H1 (cell line): ENCODE data around the gene TRIM10. TPM values are rescaled to one million over a fixed set of nuclear protein-coding genes. Genes with fewer than 3 reads are reported as not detected.

Experiments used
- CTCF ChIA-PET: fragments of 300-600 bp; sonication (Branson Sonifier 250); formaldehyde crosslinking; loops from one replicate; lab custom pipeline; 2021; ENCODE audit not compliant: partially characterized antibody; lab: Charles Lee
- POLR2A ChIA-PET: fragments of 300-600 bp; sonication (Branson Sonifier 250); formaldehyde crosslinking; loops from one replicate; lab custom pipeline; 2021; ENCODE audit warnings: inconsistent platforms; ENCODE audit not compliant: partially characterized antibody; lab: Charles Lee
- DNase-seq, 2 experiments: peaks; one replicate each; pipeline versions ENCODE4 v3.0.0 to v3.0.0-alpha.2; 2010 to 2022; ENCODE audit warnings: low spot score in 2 of 2, low read depth in 1 of 2, mixed read lengths in 1 of 2
- FAIRE-seq: peaks from 2 replicates; lab custom pipeline; 2011; peaks lifted over from hg19 to GRCh38; lab: Jason Lieb, UNC
- H2AFZ ChIP-seq: 2 replicates; pipeline ENCODE4 v1.8.1; 2012; ENCODE audit warnings: low read length, inconsistent platforms
- H2AK5ac ChIP-seq: 2 replicates; pipeline ENCODE4 v1.6.1; 2013; ENCODE audit warnings: low read depth, low read length
- H2BK120ac ChIP-seq: replicated peaks from 2 replicates; pipeline ENCODE3; 2013; ENCODE audit warnings: low read depth, low read length, inconsistent platforms
- H2BK12ac ChIP-seq: 2 replicates; pipeline ENCODE4 v1.6.1; 2013; ENCODE audit warnings: low read depth, low read length
- H2BK15ac ChIP-seq: 2 replicates; pipeline ENCODE4 v1.6.1; 2013; ENCODE audit warnings: low read length
- H2BK20ac ChIP-seq: 2 replicates; pipeline ENCODE4 v1.6.1; 2013; ENCODE audit warnings: low read length
- H2BK5ac ChIP-seq: 2 replicates; pipeline ENCODE4 v1.6.1; 2013; ENCODE audit warnings: low read depth, low read length
- H3K14ac ChIP-seq: 2 replicates; pipeline ENCODE4 v1.6.1; 2013; ENCODE audit warnings: inconsistent platforms; ENCODE audit not compliant: insufficient read length
- H3K18ac ChIP-seq: 2 replicates; pipeline ENCODE4 v1.6.1; 2013; ENCODE audit warnings: low read length; ENCODE audit errors: extremely low read depth
- H3K23ac ChIP-seq: 2 replicates; pipeline ENCODE4 v1.6.1; 2013; ENCODE audit warnings: inconsistent platforms; ENCODE audit not compliant: insufficient read length
- H3K23me2 ChIP-seq: 2 replicates; pipeline ENCODE4 v1.6.1; 2013; ENCODE audit warnings: low read depth, low read length
- H3K27ac ChIP-seq: 2 replicates; pipeline ENCODE4 v1.6.1; 2011; ENCODE audit warnings: low read depth, low read length, inconsistent platforms
- H3K27me3 ChIP-seq, 4 experiments: replicated peaks in 1 of 4; 1 replicate in 1 of 4; 2 replicates in 3 of 4; pipeline versions ENCODE4 v1.6.1 to v1.8.1; 2011 to 2013; ENCODE audit warnings: low read length in 3 of 4, mild to moderate bottlenecking in 3 of 4, inconsistent platforms in 2 of 4, mixed read lengths in 2 of 4, moderate library complexity in 1 of 4; ENCODE audit not compliant: control insufficient read depth in 3 of 4, insufficient read depth in 3 of 4; ENCODE audit errors: extremely low read depth in 1 of 4
- H3K36me3 ChIP-seq, 4 experiments: 2 replicates each; pipeline versions ENCODE4 v1.6.1 to v1.8.1; 2011 to 2013; ENCODE audit warnings: mild to moderate bottlenecking in 4 of 4, low read length in 3 of 4, moderate library complexity in 2 of 4, control low read depth in 1 of 4, inconsistent platforms in 1 of 4; ENCODE audit not compliant: insufficient read depth in 4 of 4, control insufficient read depth in 2 of 4
- H3K4ac ChIP-seq: replicated peaks from 2 replicates; pipeline ENCODE3; 2013; ENCODE audit warnings: low read length, low read depth, mixed read lengths, inconsistent platforms; ENCODE audit not compliant: insufficient read length
- H3K4me1 ChIP-seq, 4 experiments: replicated peaks in 1 of 4; 1 replicate in 1 of 4; 2 replicates in 3 of 4; pipeline versions ENCODE4 v1.6.1 to v1.8.1; 2011 to 2013; ENCODE audit warnings: low read length in 3 of 4, inconsistent platforms in 2 of 4, mixed read lengths in 1 of 4; ENCODE audit not compliant: insufficient read depth in 4 of 4, control insufficient read depth in 3 of 4
- H3K4me2 ChIP-seq, 2 experiments: 2 replicates each; pipeline versions ENCODE4 v1.6.1 to v1.8.1; 2011 to 2013; ENCODE audit warnings: low read depth in 2 of 2, low read length in 2 of 2, control low read depth in 1 of 2, inconsistent platforms in 1 of 2, mild to moderate bottlenecking in 1 of 2; ENCODE audit not compliant: insufficient read depth in 1 of 2
- H3K4me3 ChIP-seq, 4 experiments: fragments of 200-600, 300-600 bp in 1 of 4; sonication (generic), shearing (Covaris generic), sonication (Bioruptor Twin) in 1 of 4; 2 replicates each; pipeline versions ENCODE4 v1.5.1 to v1.8.1; 2011 to 2016; ENCODE audit warnings: low read length in 4 of 4, low read depth in 3 of 4, control low read depth in 2 of 4, inconsistent platforms in 2 of 4, mild to moderate bottlenecking in 2 of 4, mixed read lengths in 1 of 4, moderate library complexity in 1 of 4; ENCODE audit not compliant: insufficient read depth in 2 of 4; ENCODE audit errors: extremely low read depth in 1 of 4
- H3K56ac ChIP-seq: replicated peaks from 2 replicates; pipeline ENCODE3; 2013; ENCODE audit warnings: low read depth, mild to moderate bottlenecking, mixed read lengths, low read length, inconsistent platforms; ENCODE audit not compliant: insufficient read length
- H3K79me1 ChIP-seq: 2 replicates; pipeline ENCODE4 v1.6.1; 2013; ENCODE audit warnings: low read depth, low read length, control low read depth
- H3K79me2 ChIP-seq, 2 experiments: 2 replicates each; pipeline versions ENCODE4 v1.6.1 to v1.8.1; 2012 to 2013; ENCODE audit warnings: low read length in 2 of 2, mild to moderate bottlenecking in 2 of 2, inconsistent platforms in 1 of 2; ENCODE audit not compliant: insufficient read depth in 2 of 2, control insufficient read depth in 1 of 2
- H3K9ac ChIP-seq, 4 experiments: replicated peaks in 1 of 4; 1 replicate in 1 of 4; 2 replicates in 3 of 4; pipeline versions ENCODE4 v1.6.1 to v1.8.1; 2011 to 2013; ENCODE audit warnings: low read depth in 3 of 4, low read length in 3 of 4, control low read depth in 2 of 4, mild to moderate bottlenecking in 2 of 4, moderate library complexity in 2 of 4, inconsistent platforms in 1 of 4; ENCODE audit errors: extremely low read depth in 1 of 4
- H3K9me3 ChIP-seq, 2 experiments: 2 replicates each; pipeline versions ENCODE4 v1.6.1 to v1.8.1; 2012 to 2013; ENCODE audit warnings: mild to moderate bottlenecking in 2 of 2, moderate library complexity in 2 of 2, control low read depth in 1 of 2, inconsistent platforms in 1 of 2, low read depth in 1 of 2, low read length in 1 of 2, mixed read lengths in 1 of 2; ENCODE audit not compliant: insufficient read depth in 2 of 2
- H4K20me1 ChIP-seq, 2 experiments: replicated peaks in 1 of 2; 2 replicates each; pipeline versions ENCODE3 to v1.8.1; 2011 to 2013; ENCODE audit warnings: inconsistent platforms in 2 of 2, low read length in 2 of 2, mild to moderate bottlenecking in 1 of 2; ENCODE audit not compliant: insufficient read depth in 2 of 2, control insufficient read depth in 1 of 2
- H4K5ac ChIP-seq: 2 replicates; pipeline ENCODE4 v1.6.1; 2013; ENCODE audit warnings: low read length, low read depth, mixed read lengths, inconsistent platforms; ENCODE audit not compliant: insufficient read length
- H4K8ac ChIP-seq: 2 replicates; pipeline ENCODE4 v1.8.0; 2013; ENCODE audit warnings: mild to moderate bottlenecking, moderate library complexity, low read length, inconsistent platforms; ENCODE audit not compliant: insufficient read depth; ENCODE audit errors: extremely low read depth
- H4K91ac ChIP-seq: replicated peaks from 2 replicates; pipeline ENCODE3; 2013; ENCODE audit warnings: low read length, mixed read lengths, inconsistent platforms; ENCODE audit not compliant: insufficient read length
- KDM1A ChIP-seq: fragments of 200-600, 300-600 bp; sonication (generic); IDR thresholded peaks from 2 replicates; pipeline ENCODE4 v1.7.1; 2016; ENCODE audit warnings: mild to moderate bottlenecking, low read length, borderline replicate concordance
- RXRA ChIP-seq: IDR thresholded peaks from 2 replicates; pipeline ENCODE4 v1.6.1; 2011; ENCODE audit warnings: low read depth, mild to moderate bottlenecking, low read length, moderate library complexity; ENCODE audit not compliant: insufficient read depth
- SP4 ChIP-seq: IDR thresholded peaks from 2 replicates; pipeline ENCODE4 v1.6.1; 2012; ENCODE audit warnings: low read length, inconsistent platforms
- WGBS, 2 experiments: shearing (Covaris generic) in 1 of 2; methylation state at CpG; one replicate each; pipeline versions ENCODE4 v1.1.6 to v1.1.7; 2013 to 2015; ENCODE audit warnings: low lambda C conversion rate in 2 of 2, mixed read lengths in 2 of 2, inconsistent platforms in 1 of 2, low coverage in 1 of 2, missing lambda C conversion rate in 1 of 2; ENCODE audit not compliant: insufficient replicate concordance in 2 of 2, insufficient coverage in 1 of 2, insufficient read length in 1 of 2; ENCODE audit errors: extremely low coverage in 1 of 2, missing lambda C conversion rate in 1 of 2; 5-methylcytosine and 5-hydroxymethylcytosine counted together
- polyA plus RNA-seq, 7 experiments: library from polyadenylated mRNA; depleted of rRNA in 3 of 7; stranded (reverse) in 5 of 7; unstranded in 2 of 7; fragments of >200 nt in 5 of 7; fragments of 200-250 nt in 2 of 7; gene quantifications; 1 replicate in 5 of 7; 2 replicates in 1 of 7; 4 replicates in 1 of 7; pipeline versions ENCODE4 v1.2.1 to v1.2.3, GENCODE V29; 2011 to 2013; ENCODE audit warnings: missing spikeins in 2 of 7, mixed read lengths in 2 of 7
- total RNA-seq: library from RNA; stranded (reverse); fragmentation: NEBNext Ultra II Directional; extraction: Animal tissue kit (Norgen Biotek cat#: 25700); gene quantifications from 2 replicates; pipeline ENCODE4 v1.2.1, GENCODE V29; 2021
- TF ChIP-seq, protein P1 (sequence below): IDR thresholded peaks from 2 replicates; pipeline ENCODE4 v1.6.1; 2011; ENCODE audit warnings: low read depth, mild to moderate bottlenecking, low read length; ENCODE audit not compliant: insufficient read depth

TRIM10 gene
- total and polyA plus RNA-seq, 2 of the 8 experiments (the other 6 are each of a cell fraction or from before 2014, with no cell fraction given), result 0.06 TPM; not detected in 1

DNA sequence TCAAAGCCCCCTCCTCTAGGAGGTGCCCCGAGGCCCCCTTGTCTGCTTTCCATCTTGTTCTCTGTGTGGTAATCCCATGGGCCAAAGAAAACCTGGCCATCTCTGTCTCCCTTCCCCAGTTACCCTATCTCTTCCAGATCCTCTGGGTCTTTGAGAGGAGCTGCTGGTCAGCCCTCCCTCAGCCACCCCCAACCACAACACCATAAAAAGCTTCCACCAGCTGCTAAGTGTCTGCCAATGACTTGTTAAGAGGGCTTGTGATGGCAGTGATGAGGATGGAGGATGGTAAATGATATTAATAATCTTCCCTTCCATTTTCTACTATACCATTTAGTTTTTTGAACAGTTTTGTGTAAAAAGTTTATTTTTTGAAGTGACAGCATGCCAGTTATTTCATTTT, 34.9 kb upstream of the TRIM10 start:
- H3K27me3 ChIP-seq, result no peaks in the 10 kb centered on the region

More for the DNA sequence above, 34.9 kb upstream of the TRIM10 start:
- Histone ChIP-seq H2BK120ac (no peak overlapping the region), H3K9ac (no peak overlapping the region), H3K56ac (no peak overlapping the region), H2BK12ac (no peak overlapping the region), H4K20me1 (peaks cover 6 to 14% of the 10 kb centered on the region in 2 experiments), H3K23ac (no peak overlapping the region), H3K4me1 (peaks cover 0 to 3% (median 0%) of the 10 kb centered on the region in 4 experiments; a peak in 1 of 7 replicates), H3K79me2 (peaks cover 0 to 4% of the 10 kb centered on the region in 2 experiments; a peak in 1 of 4 replicates), H3K9me3 (no peaks in the 10 kb centered on the region), H2AFZ (no peak overlapping the region), H3K14ac (no peak overlapping the region), H2BK20ac (no peak overlapping the region), H2BK5ac (no peak overlapping the region), H4K5ac (no peak overlapping the region), H3K4me2 (no peak overlapping the region), H3K4me3 (no peak overlapping the region), H3K79me1 (no peaks in the 10 kb centered on the region; the same call in 1 of the 2 replicates), H4K91ac (no peak overlapping the region), H3K18ac (no peak overlapping the region), H3K27ac (no peak overlapping the region), H2AK5ac (no peak overlapping the region), H4K8ac (no peak overlapping the region), H3K23me2 (no peaks in the 10 kb centered on the region), H2BK15ac (no peak overlapping the region), H3K4ac (no peak overlapping the region), H3K36me3 (peaks cover 14 to 38% (median 30%) of the 10 kb centered on the region in 4 experiments; a peak in 7 of 8 replicates)
- WGBS, 2 experiments, result 100% methylated on average over 1 of the region's 1 CpG; no CpG with 5 or more reads in 1 of the 2 experiments
- TF ChIP-seq KDM1A (no peak), RXRA (no peak), SP4 (no peak)
- TF ChIP-seq, protein P1, sequence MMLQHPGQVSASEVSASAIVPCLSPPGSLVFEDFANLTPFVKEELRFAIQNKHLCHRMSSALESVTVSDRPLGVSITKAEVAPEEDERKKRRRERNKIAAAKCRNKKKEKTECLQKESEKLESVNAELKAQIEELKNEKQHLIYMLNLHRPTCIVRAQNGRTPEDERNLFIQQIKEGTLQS, result no peak
- ChIA-PET CTCF (no interaction called here), POLR2A (interaction anchor here (2.4 to 3.8 kb wide), 2 partner anchors 11 to 18 kb away, joined by 7 to 18 read pairs; partner anchors contain the start of gene TRIM26)
- FAIRE-seq, result no peak
- DNase-seq, result no peak
